ENCODE data around the gene UBXN7. TPM values are rescaled to one million over a fixed set of nuclear protein-coding genes. Genes with fewer than 3 reads are reported as not detected.
"Not testable (repeated sequence)": the region's sequence is repeated elsewhere in the genome, so short reads cannot be mapped to it uniquely, and the experiment has no call there.

UBXN7 gene
- total RNA-seq, 1 experiment from 2014 or later, result 19.0 TPM

GRCh38 chr3:196423044-196423781, 9.0 kb downstream of the UBXN7 start:
- DNase-seq (ENCODE audit: low spot score), result peak; percentile 74
- in situ Hi-C loops (cut with HindIII; ENCODE audit: low sequenced_read_pairs), result no loop called here

- DNase-seq (ENCODE audit: low spot score); in situ Hi-C loops (cut with HindIII; ENCODE audit: low sequenced_read_pairs): not testable (repeated sequence)
These were observed 10.6 kb downstream of the UBXN7 start for GRCh38 chr3:196421668-196422067.

GRCh38 chr3:196419386-196419785, 12.8 kb downstream of the UBXN7 start:
- DNase-seq (ENCODE audit: low spot score), result no peak
- in situ Hi-C loops (cut with HindIII; ENCODE audit: low sequenced_read_pairs), result no loop called here

GRCh38 chr3:196418601-196419000, 13.6 kb downstream of the UBXN7 start:
- DNase-seq (ENCODE audit: low spot score), result no peak
- in situ Hi-C loops (cut with HindIII; ENCODE audit: low sequenced_read_pairs), result no loop called here

- no peak for DNase-seq (ENCODE audit: low spot score)
- in situ Hi-C loops (cut with HindIII; ENCODE audit: low sequenced_read_pairs), result no loop called here
These were observed 17.8 kb downstream of the UBXN7 start for GRCh38 chr3:196414469-196414868.

GRCh38 chr3:196412704-196413103, 19.5 kb downstream of the UBXN7 start:
- no peak for DNase-seq (ENCODE audit: low spot score)
- in situ Hi-C loops (cut with HindIII; ENCODE audit: low sequenced_read_pairs), result no loop called here

GRCh38 chr3:196409409-196409808, 22.8 kb downstream of the UBXN7 start:
- in situ Hi-C loops (cut with HindIII; ENCODE audit: low sequenced_read_pairs), result no loop called here
- DNase-seq (ENCODE audit: low spot score), result no peak

GRCh38 chr3:196408565-196409300, 23.5 kb downstream of the UBXN7 start:
- in situ Hi-C loops (cut with HindIII; ENCODE audit: low sequenced_read_pairs), result no loop called here
- no peak for DNase-seq (ENCODE audit: low spot score)

- peak; percentile 41 for DNase-seq (ENCODE audit: low spot score)
- in situ Hi-C loops (cut with HindIII; ENCODE audit: low sequenced_read_pairs), result no loop called here
These were observed 25.3 kb downstream of the UBXN7 start for GRCh38 chr3:196406811-196407470.

GRCh38 chr3:196400331-196400730, 31.9 kb downstream of the UBXN7 start:
- in situ Hi-C loops (cut with HindIII; ENCODE audit: low sequenced_read_pairs), result no loop called here
- DNase-seq (ENCODE audit: low spot score), result no peak

- no peak for DNase-seq (ENCODE audit: low spot score)
These were observed 32.7 kb downstream of the UBXN7 start for GRCh38 chr3:196399485-196399945.

GRCh38 chr3:196398782-196399181, 33.4 kb downstream of the UBXN7 start:
- DNase-seq (ENCODE audit: low spot score), result no peak
- in situ Hi-C loops (cut with HindIII; ENCODE audit: low sequenced_read_pairs), result no loop called here

More at GRCh38 chr3:196399485-196399945, 32.7 kb downstream of the UBXN7 start:
- in situ Hi-C loops (cut with HindIII; ENCODE audit: low sequenced_read_pairs), result no loop called here

GRCh38 chr3:196397941-196398340, 34.3 kb downstream of the UBXN7 start:
- DNase-seq (ENCODE audit: low spot score), result no peak
- in situ Hi-C loops (cut with HindIII; ENCODE audit: low sequenced_read_pairs), result no loop called here

GRCh38 chr3:196390116-196390515, 42.1 kb downstream of the UBXN7 start:
- DNase-seq (ENCODE audit: low spot score), result no peak
- in situ Hi-C loops (cut with HindIII; ENCODE audit: low sequenced_read_pairs), result no loop called here

GRCh38 chr3:196388956-196389355, 43.3 kb downstream of the UBXN7 start:
- in situ Hi-C loops (cut with HindIII; ENCODE audit: low sequenced_read_pairs), result no loop called here

GRCh38 chr3:196387941-196388340, 44.3 kb downstream of the UBXN7 start:
- in situ Hi-C loops (cut with HindIII; ENCODE audit: low sequenced_read_pairs), result not testable (repeated sequence)

More at GRCh38 chr3:196388956-196389355, 43.3 kb downstream of the UBXN7 start:
- DNase-seq (ENCODE audit: low spot score), result no peak

GRCh38 chr3:196386797-196387196, 45.4 kb downstream of the UBXN7 start:
- in situ Hi-C loops (cut with HindIII; ENCODE audit: low sequenced_read_pairs), result not testable (repeated sequence)

More at GRCh38 chr3:196387941-196388340, 44.3 kb downstream of the UBXN7 start:
- DNase-seq (ENCODE audit: low spot score), result not testable (repeated sequence)

GRCh38 chr3:196386034-196386433, 46.2 kb downstream of the UBXN7 start:
- DNase-seq (ENCODE audit: low spot score); in situ Hi-C loops (cut with HindIII; ENCODE audit: low sequenced_read_pairs): not testable (repeated sequence)

More at GRCh38 chr3:196386797-196387196, 45.4 kb downstream of the UBXN7 start:
- DNase-seq (ENCODE audit: low spot score), result not testable (repeated sequence)

- DNase-seq (ENCODE audit: low spot score); in situ Hi-C loops (cut with HindIII; ENCODE audit: low sequenced_read_pairs): not testable (repeated sequence)
These were observed 46.8 kb downstream of the UBXN7 start for GRCh38 chr3:196385446-196385845.
